HG03097 (cell line): ENCODE results near the gene TBPL1.
A peak's percentile ranks its signal among the peaks of the same experiment; 100 is the strongest.
"Not testable (repeated sequence)": the region's sequence is repeated elsewhere in the genome, so short reads cannot be mapped to it uniquely, and the experiment has no call there.

Source experiments
- ATAC-seq: cut with Tn5 transposase; IDR thresholded peaks from one replicate; pipeline ENCODE4 v1.9.1; 2021; ENCODE audit not compliant: unreplicated experiment, low FRiP score

TBPL1 gene

DNA sequence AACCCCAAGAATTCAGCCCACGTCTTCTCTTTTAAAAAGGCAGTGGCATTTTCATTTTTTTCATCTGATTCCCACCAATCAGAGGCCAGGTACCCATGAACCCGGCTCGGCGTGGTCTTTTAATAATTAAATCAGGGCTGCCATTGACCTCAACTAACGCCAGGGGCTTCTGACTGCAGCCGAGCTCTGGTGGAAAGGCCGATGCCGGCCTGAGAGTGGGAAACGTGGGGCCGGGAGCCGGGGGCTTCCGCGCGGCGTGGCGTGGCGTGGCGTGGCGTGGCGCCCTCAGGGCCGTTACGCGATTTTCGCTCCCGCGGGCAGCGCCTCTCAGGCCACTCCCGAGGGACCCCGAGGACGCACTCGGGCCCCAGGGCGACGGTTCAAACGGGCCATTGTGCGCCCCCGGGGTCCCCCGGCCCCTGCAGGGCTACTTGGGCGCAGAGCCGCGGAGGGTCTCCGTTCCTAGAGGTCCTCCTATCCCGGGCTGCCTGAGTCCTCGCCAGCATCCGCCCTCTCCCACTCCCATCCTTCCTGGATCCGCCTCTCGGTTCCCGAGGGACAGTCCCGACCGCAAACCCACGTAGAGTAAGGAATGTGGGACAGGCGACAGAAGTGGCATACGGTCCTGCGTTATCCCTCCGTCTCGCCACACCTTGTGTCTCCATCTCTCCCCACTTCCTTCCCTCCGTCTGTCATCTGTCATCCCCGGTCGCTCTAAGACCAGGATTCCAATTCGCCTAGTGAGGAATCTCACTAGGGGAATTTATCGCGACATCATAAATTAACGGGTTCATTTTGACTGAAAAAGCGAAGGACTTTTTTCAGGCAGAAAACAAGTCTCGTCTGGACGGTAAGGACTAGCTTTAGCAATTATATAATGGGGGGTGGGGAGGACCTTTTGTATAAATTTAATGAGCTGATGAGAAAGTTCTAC lies 876 bp upstream of the TBPL1 start:
- ATAC-seq: peak; percentile 54

- no peak for ATAC-seq
These were observed 801 bp downstream of the TBPL1 start for GRCh38 chr6:133953634-133954415.

GRCh38 chr6:133954657-133955576 lies 1.9 kb downstream of the TBPL1 start:
- no peak for ATAC-seq

GRCh38 chr6:133955582-133956415 lies 2.8 kb downstream of the TBPL1 start:
- ATAC-seq: no peak

DNA sequence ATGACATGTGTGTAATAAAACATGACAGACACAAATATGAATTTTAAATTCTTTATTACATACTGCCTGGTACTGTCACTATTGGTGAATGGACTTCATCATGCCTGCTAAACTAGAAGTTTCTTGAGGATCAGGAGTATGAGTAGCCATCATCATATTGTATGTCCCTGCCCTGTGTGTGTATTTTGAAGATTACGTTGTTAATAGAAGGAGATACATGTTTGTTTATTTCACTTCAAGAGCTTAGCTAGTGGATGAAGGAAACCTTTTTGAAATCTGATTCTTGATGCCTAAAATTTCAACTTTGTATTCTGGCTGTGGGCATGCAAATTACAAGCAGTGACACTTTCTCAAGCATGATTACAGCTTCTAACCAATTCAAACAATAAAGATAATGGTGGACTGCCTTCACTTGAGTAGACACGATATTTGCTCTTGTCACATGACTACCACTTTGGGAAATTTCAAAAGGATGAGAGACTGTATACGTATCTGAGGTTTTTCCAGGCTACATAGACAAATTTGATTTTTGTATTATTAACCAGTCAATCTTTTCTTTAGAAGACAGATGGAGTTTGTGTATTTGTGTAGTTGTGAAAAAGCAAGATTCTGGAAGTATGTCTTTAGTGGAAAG lies 3.5 kb downstream of the TBPL1 start:
- ATAC-seq: no peak

- no peak for ATAC-seq
These were observed 4.2 kb downstream of the TBPL1 start for GRCh38 chr6:133957227-133957626.

DNA sequence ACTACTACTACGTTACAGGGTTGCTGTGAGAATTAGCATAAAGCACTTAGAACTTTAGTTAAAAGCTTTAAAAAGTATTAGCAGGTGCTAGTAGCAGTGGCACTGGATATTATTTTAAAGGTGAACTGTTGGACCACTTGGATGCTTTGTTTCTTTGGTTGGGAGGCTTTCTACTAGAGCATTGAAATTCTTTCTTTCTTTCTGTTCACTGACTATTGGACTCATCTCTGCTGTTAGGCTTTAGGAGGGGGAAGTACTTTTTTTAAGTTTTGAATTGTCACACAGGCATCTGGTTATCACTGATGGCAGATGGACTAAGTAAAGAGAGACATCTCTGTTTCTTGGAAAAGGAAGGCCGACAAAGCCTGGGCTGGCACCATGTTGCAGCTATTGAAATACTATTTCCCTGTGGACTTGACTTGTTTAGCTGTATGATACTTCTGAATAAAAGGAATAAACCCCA lies 4.8 kb downstream of the TBPL1 start:
- no peak for ATAC-seq

- ATAC-seq: no peak
These were observed 5.8 kb downstream of the TBPL1 start for GRCh38 chr6:133958791-133959190.

DNA sequence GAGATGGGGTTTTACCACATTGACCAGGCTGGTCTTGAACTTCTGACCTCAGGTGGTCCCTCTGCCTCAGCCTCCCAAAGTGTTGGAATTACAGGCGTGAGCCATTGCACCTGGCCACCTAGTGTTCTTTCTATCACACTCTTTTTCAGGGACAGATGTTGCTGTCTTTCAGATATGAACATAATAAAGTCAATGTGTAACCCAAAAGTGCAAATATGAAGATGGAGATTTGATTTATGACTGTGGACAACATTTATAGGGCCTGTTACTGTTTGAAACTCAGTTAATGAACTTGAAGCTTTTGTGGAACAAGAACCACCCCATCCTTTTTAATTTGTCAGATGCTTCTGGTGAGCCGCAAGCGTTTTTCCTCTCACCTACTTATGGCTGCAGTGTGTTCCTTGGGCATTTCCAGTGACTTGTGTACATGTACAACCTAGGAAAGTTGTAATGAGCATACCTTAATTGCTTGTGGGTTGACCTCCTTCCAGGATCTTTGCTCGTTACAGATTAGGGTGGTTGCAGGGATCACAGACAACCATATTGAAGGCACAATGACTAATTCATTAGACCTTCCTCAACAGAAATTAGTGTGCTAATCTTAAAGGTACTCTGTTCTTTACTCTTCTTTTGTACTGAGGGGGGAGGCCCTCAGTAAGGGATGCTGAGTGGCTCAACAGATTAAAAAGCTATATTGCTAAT lies 6.8 kb downstream of the TBPL1 start:
- no peak for ATAC-seq

DNA sequence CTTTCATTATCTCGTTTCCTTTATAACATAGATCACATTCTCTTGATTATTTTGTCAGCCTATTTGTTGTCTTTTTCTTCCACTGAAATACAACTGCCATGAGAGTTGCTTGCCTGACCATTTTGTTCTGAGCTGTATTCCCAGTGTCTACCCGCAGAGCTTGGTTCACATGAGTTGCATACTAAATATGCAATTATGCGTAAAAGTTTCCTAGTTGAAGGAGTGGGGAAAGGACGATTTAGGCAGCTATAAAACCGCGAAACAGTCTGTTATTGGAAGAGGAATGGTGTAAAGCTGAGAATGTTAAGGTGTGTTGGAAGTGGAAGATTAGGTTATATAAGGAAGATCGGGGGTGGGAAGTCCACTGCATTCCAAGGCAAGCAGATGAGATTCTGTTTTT lies 8.8 kb downstream of the TBPL1 start:
- ATAC-seq: no peak

DNA sequence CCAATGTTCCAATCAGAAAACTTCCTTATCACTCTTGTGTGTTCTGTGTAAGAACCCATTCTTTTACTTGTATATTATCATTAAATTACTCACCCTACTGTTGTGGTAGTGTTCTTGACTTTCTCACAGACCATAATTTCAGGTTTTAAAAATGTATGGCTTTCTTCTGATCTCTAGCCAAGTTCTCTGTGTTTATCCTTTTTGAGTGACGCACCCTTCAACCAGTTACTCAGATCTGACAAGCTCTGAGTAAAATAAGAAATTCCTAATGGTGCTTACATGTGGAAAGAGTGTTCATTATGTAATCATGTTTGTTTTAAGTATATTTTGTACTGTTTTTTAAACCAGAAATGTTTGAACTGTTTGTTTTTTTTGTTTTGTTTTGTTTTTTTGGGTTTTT lies 11.0 kb downstream of the TBPL1 start:
- no peak for ATAC-seq

- no peak for ATAC-seq
These were observed 11.7 kb downstream of the TBPL1 start for GRCh38 chr6:133964702-133965101.

- ATAC-seq: no peak
These were observed 12.9 kb downstream of the TBPL1 start for GRCh38 chr6:133965817-133966360.

GRCh38 chr6:133966654-133967329 lies 13.8 kb downstream of the TBPL1 start:
- peak; percentile 85 for ATAC-seq

GRCh38 chr6:133967347-133967746 lies 14.3 kb downstream of the TBPL1 start:
- ATAC-seq: no peak

DNA sequence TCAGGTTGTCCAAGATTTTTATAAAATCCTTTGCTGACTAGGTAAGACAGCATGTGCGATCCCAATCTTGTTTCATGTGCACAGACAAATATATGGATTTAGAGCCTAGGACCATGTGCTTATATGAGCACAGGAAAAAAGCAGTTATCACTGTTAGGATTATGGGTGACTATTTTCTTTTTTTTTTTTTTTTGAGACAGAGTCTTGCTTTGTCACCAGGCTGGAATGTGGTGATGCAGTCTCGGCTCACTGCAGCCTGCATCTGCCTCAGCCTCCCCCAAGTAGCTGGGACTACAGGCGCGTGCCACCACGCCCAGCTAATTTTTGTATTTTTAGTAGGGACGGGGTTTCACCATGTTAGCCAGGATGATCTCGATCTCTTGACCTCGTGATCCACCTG lies 14.8 kb downstream of the TBPL1 start:
- ATAC-seq: not testable (repeated sequence)

DNA sequence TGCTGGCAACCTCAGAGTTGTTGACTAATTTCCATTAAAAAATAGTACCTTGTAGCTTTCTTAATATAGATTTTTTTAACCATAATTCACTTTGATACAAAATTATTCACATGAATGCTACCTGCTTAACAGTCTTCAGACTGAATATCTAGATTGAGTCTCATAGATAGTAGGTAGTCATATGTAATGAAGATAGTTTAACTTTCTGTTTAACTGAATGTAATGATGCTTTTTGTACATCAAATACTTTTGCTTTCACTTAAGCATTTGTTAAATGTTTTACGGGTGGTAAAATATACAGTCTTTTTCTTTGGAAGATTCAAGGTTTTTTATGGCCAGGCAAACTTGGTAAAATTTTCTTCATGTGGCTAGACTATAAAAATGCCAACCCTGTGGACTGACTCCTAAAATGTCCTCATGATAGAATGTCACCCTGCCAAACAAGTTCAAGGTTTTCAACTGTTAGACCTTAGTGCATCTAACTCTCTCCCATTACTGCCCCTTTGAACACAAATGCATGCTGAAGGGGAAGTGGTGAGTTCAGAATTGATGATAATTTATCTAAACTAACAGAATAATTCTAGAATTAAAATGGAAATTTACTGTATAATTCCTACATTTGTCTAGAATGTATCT lies 16.4 kb downstream of the TBPL1 start:
- ATAC-seq: no peak
